SH-SY5Y (cell line): ENCODE results near the gene RELL2.

Source experiments
- GATA2 ChIP-seq: IDR thresholded peaks from 2 replicates; pipeline ENCODE4 v1.6.1; 2011; ENCODE audit warnings: mild to moderate bottlenecking, low read depth, low read length
- GATA3 ChIP-seq: IDR thresholded peaks from 2 replicates; pipeline ENCODE4 v1.6.1; 2011; ENCODE audit warnings: low read depth, mild to moderate bottlenecking, low read length, moderate library complexity

Gene RELL2

DNA sequence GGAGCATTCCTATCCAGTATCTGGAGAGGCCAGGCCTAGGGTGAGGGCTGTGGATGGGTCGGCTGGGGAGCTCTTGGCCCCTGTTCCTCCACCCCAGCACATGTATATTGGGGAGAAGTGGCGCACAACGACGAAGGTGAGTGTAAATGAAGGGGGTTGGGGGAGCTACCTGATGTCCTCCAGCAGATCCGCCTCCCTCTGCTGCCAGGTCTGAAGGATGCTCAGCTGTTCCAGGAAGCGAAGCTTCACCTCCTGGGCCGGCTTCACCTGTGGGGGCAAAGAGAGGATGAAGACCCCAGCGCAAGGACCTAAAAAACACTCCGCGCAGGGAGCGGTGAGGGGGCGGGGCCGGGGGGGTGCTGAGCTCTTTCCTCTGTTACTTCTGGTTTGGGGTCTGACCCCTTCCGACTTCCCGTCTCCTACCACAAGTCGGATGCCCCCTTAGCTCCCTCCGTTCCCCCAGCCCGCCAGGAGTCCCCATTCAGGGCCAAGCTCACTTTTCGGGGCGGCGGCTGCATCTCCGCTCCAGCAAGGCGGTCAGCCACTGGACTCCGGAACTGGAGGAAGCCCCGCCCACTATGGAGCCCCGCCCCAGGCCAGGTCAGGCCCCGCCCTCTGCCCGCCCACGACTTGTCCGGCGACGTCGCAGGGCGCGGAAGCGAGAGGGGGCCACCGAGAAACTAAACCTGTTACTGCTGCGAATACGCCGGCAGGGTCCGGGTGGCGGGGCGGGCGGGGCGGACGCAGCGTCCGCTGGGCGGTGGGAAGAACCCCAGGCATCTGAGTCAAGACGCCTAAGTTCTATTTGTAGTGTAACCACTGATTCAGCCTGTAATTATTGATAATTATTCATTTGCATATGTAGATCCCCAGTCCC, 14.3 kb downstream of the RELL2 start, which contains the start of gene FCHSD1:
FCHSD1 (minus strand) TSS at position 568 of the 877 bp plus-strand sequence; CDS start at position 518, 50 bp downstream.
- no peak for TF ChIP-seq GATA2
- TF ChIP-seq GATA3: no peak

DNA sequence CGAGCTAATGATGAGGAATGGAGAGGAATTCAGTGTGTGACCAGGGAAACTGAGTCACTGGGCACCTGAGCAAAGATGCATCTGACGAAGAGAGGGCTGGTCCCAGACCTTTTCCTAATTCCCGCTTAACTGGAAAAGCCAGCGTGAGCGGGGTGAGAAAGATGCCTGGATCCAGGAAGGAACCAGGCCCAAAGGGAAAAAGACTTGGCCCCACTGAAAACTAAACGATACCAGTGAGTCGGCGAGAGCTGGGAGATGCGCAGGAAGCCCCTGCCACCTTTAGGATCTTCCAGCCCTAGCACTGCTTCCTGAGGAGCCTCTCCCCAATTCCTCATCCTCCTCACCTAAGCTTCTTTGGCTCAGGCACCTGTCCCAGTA, 14.9 kb downstream of the RELL2 start:
- TF ChIP-seq GATA3: no peak
- no peak for TF ChIP-seq GATA2

DNA sequence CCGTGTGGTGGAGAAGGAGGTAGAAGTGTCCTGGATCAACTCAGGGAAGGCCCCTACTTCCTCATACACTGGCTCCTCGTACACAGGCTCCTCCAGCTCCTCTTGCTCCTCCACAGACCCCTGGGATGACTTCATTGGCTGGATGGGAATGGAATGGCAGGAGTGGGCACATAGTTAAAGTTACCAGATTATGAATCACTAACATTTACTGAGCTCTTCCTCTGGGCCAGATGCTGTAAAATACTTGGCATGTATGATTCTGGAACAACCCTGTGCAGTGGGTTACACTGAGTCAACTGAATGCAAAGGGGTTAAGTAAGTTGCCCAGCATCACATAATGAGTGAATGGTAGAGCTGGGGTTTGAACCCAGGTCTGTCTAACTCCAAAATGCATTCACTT, 17.5 kb downstream of the RELL2 start:
- no peak for TF ChIP-seq GATA2
- no peak for TF ChIP-seq GATA3

DNA sequence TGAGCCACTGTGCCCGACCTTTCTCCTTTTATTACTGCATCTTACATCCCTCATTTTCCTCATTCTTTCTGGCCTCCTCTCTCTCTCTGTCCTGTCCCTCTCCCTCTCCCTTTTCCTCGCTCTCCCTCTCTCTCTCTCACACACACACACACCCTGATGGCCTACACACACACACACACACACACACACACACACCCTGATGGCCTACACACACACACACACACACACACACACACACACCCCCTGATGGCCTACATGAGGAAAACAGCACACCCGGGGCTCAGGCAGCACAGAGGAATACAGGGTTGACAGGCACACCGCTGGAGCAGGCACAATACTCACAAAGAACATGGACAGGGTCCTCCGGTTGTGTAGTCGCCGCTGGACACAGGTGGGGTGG, 18.2 kb downstream of the RELL2 start:
- TF ChIP-seq GATA2: no peak
- TF ChIP-seq GATA3: no peak

DNA sequence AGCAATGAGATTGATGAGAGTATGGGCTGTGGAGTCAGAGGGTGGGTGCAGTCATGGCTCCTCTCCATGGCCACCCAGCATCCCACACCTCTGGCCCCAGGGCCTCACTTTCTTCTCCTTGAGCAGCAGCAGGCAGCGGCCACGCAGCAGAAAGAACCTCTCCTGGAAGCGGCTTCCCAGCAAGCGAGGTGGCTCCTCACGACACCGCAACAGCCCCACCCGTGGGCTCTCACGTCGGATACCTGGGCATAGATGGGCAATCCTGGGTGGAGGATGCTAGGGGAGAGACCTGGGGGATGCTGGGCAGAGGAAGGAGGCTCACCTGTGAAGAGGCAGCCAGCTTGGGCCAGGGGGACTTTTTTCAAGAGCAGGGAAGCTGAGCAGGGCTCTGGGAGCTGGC, 19.6 kb downstream of the RELL2 start:
- TF ChIP-seq GATA3: no peak
- no peak for TF ChIP-seq GATA2

DNA sequence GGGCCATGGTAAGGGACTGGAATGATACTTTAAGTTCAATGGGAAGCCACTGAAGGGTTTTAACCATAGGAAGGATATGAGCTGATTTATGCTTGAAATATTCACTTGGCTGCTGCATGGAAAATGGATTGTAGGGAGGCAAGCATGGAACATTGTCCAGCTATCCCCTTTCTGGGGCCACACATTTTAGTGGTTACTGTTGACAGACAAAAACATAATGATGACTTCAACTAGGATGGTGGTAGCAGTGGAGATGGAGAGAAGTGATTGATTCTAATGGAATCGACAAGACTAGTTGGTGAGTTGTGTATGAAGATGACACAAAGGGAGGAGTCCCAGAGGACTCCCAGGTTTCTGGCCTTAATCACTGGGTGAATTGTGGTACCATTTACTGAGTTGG, 20.6 kb downstream of the RELL2 start:
- no peak for TF ChIP-seq GATA2
- no peak for TF ChIP-seq GATA3

DNA sequence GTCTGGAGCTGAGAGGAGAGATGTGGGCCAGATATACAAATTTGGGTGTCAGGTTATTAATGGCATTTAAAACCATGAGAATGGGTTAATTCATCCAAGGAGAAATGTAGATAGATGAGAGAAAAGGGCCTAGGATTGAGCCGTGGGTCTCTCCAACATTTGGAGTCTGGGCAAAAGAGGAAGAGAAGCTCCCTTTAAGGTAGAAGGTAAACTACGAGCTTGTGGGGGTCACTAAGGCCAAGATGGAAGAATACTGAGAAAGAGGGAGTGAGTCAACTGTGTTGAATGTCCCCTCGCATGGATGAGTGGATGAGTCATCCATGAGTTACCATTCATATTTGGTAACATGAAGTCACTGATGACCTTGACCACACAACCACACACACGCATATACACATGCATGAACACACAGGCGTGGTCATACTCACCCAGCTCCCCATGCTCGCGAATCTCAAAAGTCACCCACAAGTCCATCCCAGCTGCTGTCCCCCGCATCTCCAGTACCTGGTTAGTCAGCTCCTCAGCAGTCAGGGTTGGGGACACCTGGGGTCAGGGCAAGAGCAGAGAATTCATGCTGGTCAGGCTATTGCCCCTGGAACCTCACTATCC, 21.2 kb downstream of the RELL2 start:
- TF ChIP-seq GATA3: no peak
- TF ChIP-seq GATA2: no peak

DNA sequence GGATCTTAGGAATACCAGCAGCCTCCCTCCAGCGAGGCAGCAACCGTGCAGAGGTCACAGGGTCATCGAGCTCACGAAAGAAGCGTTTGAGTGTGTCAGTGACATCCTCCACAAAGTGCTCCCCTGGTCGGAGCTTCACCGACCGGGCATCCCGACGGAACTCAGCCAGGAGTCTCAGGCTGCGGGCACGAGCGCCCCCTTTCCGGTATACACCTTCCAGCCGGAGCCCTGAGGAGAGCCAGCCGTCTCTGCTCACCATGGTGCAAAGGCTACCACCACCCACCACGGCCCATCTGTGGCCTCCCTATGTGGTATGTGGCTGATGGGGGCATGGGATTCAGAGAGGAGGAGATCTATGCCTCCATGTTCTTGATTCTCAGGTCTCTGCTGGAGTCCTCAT, 25.2 kb downstream of the RELL2 start:
- no peak for TF ChIP-seq GATA3
- TF ChIP-seq GATA2: no peak

DNA sequence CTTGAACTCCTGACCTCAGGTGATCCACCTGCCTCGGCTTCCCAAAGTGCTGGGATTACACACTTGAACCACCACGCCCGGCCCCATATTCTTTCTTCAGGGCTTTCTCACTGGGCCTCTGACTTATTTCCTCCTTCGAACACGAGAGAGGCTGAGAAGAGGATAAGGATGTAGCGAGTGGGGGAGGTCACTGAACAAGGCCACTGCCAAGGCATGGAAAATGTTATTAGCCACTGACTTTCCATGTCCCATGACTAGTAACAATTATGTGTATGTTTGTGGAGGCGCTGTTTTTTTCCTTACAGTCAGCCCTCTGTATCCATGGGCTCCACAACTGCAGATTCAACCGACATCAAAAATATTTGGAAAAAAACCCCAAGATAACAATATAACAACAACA, 26.7 kb downstream of the RELL2 start:
- TF ChIP-seq GATA3 (no peak), GATA2 (no peak)

DNA sequence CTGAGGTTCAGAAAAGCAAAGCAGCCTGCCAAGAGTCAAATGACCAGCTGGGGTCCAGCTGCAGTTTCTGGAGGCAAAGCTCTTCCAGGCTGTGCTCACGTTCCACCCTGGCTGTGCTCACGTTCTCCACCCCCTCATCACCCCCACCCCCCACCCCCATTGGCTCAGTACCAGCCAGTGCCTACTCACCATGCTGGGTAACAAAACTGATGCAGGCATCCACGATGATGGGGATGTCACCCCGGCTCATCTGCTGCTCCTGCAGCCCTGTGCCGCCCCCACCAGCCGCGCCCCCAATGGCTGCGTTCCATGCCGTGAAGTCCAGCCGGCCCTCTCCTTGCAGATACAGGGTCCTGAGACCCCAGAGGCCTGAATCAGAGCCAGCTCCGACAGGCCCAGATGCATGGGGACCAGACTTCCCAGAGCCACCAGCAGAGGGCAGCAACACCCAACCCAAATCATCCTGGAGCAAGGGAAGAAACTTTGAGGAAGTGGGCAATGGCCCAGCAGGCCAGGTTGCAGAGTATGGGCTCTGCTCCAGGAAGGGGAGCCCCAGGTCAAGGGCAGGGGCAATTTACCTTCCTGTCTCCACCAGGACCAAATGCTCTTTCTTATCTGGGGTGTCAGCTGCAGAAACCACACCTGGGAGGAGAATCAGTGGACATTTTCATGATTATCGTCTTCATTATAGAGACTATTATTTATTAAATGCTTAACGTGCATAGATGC, 28.1 kb downstream of the RELL2 start:
- TF ChIP-seq GATA2 (no peak), GATA3 (no peak)

DNA sequence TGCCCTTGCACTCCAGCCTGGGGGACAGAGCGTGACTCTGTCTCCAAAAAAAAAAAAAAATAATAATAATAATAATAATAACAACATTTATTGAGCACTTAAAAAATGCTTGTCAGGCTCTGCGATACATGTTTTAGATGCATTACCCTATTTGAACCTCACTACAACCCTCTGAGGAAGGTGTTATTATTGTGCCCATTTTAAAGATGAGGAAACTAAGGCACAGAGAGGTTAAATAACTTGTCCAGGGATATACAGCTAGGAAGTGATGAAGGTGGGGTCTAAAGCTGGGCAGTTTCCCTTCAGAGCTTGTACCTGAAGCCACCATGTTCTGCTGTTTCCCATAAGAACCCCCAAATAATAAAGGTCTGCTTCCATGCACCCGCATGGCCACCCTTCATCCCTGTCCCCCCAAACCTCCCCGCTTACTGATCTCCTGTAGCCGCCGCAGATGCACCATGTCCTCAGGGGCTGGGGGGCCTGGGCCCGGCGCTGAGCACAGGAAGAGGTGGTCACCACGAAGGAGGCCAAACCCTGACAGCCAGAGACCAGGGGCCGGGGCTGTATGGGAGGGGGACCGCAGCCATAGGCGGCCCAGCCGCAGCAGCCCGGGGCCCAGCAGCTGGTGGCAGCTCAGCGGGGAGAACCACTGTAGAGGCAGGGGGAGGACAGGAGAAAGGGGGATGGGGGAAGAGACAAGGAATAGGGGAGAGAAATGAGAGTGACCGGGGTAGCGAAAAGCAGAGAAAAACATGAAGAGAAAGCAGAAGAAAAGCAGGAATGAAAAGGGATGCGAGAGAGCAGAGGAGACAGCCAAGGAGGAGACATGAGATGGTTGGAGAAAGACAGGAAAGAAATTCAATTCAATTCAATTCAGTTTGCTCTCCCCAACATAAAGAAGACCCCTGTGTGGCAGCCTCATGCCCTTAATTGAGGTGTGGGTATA, 29.5 kb downstream of the RELL2 start:
- TF ChIP-seq GATA2 (no peak), GATA3 (no peak)

DNA sequence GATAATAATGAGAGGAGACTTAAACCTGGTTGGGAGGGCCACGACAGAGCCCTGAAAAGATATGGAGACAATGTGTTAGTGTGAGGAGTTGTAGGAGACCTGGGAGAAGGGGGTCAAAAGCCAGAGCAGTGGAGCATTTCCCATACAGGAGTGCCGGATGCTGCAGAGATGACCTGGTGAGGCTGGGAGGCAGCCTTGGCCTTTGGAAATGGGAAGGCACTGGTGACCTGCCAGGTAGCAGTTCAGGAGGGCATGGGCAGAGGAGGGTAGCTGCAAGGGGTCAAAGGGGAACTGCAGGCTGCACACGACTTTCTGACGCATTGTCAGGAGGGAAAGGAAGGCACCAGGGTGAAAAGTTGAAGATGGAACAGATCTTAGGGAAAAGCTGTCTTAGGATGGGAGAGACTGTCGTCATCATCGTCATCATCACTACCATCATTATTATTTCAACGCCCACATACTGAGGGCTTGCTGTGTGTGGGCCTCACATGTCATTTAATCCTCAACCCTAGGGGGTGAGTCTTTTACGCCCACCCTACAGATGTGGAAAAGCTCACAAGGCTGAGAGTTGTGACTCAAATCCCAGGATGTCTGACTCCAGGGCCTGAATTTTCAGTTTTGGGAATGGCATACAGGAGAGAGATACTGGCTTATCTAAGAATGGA, 31.9 kb downstream of the RELL2 start:
- no peak for TF ChIP-seq GATA2
- no peak for TF ChIP-seq GATA3

DNA sequence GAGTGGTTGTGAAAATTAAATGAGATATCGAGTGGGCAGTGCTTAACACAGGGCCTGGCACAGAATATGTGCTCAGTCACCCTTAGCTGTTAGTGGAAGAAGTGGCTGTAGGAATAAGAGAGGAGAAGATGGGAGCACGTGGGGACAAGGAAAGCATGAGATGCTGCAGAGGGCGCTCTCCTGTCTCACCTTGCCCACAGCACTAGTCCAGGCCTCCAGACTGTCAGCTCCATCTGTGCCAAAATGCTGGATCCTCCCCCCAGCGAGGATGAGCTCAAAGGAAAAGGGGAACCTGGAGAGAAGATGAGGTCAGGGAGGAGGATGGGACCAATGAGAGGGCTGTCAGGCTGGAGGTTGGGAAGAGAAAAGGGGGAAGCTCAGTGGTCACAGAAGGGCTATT, 32.7 kb downstream of the RELL2 start:
- TF ChIP-seq GATA2 (no peak), GATA3 (no peak)
